Stimulated activated CD8-positive, alpha-beta memory T cell treated with anti-CD3 and anti-CD28 coated beads, Interleukin-4, amount 100 ng/mL, for 24 hours (primary cell): ENCODE results near the gene S100A4.
A peak's percentile ranks its signal among the peaks of the same experiment; 100 is the strongest.

Source experiments
- DNase-seq: peaks from one replicate; pipeline ENCODE4 v3.0.0-alpha.2; 2020; ENCODE audit warnings: low read depth

The S100A4 gene

DNA sequence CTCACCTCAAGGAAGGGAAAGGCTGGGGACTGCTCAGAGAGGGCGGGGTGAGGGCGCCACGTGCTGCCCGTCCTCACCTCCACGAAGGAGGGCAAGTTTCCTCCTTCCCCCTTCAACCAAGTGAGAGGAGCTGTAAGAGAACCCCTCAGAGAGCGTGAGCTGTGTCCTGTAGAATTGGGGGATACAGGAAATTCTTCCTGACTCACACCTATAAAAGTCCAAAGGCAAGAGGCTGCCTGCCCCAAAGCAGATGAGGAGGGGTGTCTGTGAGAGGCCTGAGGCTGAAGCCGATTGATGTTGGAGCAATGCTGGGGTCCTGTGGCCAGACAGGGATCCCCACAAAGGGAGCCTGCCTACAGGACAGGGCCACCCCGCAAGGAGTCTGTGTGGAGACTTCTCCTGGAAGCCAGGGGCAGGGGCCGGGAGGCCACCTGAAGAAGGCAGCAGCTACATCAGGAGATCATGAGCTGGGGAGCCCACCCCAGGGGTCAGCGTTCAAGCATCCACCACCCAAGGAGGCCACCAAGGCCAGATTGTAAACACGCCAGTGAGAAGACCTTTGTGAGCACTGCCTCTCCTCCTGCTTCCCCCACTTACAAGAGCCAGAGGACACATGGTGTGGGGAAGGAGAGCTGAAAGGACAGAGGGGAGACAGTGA is 37.6 kb downstream of the S100A4 start:
- no peak for DNase-seq

DNA sequence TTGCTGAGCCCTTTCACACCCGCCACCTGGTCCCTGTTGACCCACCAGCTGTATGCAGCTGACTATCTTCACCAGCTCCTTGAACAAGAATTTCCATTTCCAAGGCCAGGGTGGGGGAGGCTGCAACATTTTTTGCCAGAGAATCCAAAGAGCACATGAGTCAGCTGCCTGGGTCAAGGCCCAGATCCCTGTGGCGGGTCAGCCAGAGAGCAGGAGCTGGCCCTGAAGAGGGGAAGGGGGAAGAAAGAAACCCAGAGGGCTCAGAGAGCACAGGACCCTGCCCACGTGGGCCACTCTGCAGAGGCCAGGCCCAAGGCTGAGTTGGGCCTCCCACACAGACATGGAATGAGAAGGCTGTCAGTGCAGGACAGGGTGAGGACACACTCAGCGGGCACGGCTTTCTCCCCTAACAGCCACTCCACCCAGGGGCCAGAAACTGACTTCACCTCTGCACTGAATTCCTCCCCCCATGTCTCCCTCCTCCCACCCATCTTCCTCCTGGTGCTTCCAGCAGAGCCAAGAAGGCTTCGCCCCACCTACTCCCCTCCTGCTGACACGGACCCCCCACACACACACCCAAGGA is 38.7 kb downstream of the S100A4 start:
- no peak for DNase-seq

DNA sequence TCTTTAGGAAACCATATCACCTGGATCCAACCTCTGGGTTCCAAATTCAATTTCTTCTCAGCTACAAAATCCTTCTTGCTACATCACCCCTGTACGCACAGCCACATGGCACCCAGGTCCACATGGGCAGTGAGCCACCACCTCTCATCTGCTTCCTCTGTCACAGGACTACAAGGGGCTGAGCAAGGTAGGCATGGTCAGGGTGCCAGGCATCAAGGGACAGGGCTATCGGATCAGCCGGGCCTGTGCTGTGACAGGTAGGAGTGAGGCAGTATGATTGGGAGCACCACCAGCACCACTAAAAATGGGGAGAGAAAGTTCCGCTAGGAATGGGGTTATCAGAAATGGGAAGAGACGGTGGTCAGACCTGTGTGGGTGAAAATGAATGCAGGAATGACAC is 39.2 kb downstream of the S100A4 start:
- no peak for DNase-seq

DNA sequence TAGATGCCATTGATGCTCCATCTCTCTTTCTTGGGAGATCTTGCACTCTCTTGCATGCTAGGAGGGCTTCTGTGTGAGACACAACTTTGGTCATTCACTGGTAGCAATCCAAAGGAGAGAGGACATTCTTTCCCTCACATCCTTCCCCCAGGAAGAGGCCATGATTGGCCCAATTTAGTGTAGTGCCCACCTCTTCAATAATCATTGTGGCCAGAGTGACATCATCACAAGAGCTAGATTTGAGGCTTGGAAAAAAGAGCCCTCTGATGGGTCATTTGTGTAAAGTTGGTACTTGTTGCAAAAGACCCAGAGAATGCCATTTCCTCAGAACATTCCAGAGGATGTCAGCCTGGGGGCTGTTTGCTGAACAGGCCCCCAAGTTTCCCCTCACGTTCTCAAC is 40.0 kb downstream of the S100A4 start:
- no peak for DNase-seq

DNA sequence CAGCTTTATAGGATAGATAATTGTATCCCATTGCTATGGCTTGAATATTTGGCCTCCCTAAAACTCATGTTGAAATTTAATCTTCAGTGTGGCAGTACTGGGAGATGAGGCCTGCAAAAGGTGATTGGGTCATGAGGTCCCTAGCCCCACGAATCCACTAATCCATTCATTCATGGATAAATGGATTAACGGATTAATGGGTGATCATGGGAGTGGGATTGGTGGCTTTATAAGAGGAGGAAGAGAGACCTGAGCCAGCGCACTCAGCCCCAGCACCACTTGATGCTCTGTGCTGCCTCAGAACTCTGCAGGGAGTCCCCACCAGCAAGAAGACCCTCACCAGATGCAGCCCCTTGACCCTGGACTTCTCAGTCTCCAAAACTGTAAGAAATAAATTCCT is 41.8 kb downstream of the S100A4 start:
- DNase-seq, result no peak

DNA sequence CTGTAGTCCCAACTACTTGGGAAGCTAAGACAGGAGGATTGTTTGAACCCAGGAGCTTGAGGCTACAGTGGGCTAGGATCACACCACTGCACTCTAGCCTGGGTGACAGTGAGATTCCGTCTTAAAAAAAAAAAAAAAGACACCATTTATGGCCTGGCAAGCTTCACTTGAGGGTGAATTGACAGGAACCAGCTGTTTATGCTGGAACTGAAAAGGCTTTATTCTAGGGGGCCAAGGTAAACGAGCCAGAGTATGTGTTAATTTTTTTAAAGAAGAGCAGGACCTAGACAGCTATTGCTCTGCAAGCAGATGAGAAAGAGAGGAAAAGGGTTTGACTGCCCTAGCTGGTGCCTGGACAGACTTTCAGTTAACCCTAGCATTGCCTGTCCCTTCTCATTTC is 46.9 kb downstream of the S100A4 start:
- DNase-seq, result no peak

DNA sequence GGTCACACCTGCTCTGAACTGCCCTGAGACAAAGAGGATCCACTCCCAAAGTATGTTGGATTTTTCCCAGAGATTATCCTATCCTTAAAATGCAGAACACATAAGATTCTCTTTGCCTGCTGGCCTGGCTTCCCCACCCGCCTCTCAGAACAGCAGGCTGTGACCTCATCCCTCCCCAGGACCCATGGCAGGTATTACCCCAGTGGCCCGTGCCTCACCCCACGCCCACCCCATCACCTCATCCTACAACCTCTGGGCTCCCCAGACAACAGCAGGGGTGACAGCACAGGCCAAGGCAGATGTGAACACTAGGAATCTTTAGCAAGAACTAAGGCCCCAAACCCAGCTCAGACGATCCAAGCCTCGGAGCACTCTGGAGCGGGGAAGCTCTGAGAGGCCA is 50.1 kb downstream of the S100A4 start:
- DNase-seq, result no peak

DNA sequence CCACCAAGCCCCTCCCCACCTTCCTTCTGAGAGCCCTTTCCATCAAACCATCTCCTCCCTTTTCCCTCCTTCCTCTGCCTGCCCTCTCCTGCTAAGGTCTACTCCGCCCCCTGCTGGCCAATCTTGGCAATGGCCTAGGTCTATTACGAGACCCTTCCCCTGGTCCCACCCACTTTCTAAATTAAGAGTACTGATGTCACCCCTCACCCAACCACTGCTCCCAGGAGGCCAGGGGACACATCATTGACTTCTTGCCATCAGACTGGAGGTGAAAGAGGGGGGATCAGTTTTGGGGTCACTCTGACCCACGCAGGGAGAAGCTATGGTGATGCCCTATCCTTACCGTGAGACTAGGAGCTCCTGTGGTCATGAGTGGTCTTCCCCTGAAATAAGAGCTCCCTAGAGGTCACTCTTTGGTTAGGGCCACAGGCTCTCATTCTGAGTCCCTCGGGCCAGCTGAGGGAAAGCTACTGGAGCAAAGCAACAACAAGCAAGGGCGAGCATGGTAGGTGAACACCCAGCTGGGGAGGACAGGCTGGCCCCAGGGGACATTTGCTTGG is 50.5 kb downstream of the S100A4 start:
- DNase-seq, result peak; percentile 55
